ENCODE data around the gene UBE4B.

GRCh38 chr1:10213186-10213705 lies 180.5 kb downstream of the UBE4B start:
- TF ChIP-seq CTCF (IDR thresholded peaks at IDR 0.05 in 8 of 11, conservative IDR thresholded peaks at IDR 0.05 in 3 of 11) (no peak), POLR2AphosphoS5 (IDR thresholded peaks at IDR 0.05) (no peak), POLR2A (IDR thresholded peaks at IDR 0.05) (no peak)

All from spleen (tissue), 7 donors.